ENCODE results near the gene EIF4G3.

DNA sequence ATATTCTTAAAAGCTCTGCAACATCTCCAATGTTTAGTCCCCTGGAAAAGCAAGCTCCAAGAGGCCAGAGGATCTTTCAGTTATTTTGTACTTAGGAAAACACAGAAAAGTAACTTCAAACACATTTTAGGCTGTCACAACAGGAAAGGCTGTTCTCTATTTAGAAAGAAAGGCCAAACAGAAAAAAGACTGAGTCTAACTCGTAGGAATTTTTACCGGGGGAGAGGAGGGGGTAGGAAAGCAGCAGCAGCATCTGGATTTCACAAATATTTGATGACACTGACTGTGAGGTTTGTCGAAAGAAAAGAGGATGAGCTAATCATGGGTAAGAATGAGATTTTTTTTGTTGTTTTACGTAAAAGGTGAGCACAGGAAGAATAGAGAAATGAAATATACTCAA is 107.1 kb downstream of the EIF4G3 start:
- TF ChIP-seq, protein P1, sequence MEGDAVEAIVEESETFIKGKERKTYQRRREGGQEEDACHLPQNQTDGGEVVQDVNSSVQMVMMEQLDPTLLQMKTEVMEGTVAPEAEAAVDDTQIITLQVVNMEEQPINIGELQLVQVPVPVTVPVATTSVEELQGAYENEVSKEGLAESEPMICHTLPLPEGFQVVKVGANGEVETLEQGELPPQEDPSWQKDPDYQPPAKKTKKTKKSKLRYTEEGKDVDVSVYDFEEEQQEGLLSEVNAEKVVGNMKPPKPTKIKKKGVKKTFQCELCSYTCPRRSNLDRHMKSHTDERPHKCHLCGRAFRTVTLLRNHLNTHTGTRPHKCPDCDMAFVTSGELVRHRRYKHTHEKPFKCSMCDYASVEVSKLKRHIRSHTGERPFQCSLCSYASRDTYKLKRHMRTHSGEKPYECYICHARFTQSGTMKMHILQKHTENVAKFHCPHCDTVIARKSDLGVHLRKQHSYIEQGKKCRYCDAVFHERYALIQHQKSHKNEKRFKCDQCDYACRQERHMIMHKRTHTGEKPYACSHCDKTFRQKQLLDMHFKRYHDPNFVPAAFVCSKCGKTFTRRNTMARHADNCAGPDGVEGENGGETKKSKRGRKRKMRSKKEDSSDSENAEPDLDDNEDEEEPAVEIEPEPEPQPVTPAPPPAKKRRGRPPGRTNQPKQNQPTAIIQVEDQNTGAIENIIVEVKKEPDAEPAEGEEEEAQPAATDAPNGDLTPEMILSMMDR (conservative IDR thresholded peaks at IDR 0.05; ENCODE audit: low read depth, low read length) = no peak
- TF ChIP-seq EZH2 (IDR thresholded peaks at IDR 0.05; ENCODE audit: borderline replicate concordance, low read depth, low read length, poor library complexity, severe bottlenecking) = no peak

All from A673 (cell line).